ENCODE data around the gene PIGC. TPM values are rescaled to one million over a fixed set of nuclear protein-coding genes. Genes with fewer than 3 reads are reported as not detected.

The PIGC gene
- 21.6 TPM for polyA plus RNA-seq (2013, experiment 1 of 2; ENCODE audit: insufficient read length)
- polyA plus RNA-seq (2013, experiment 2 of 2; ENCODE audit: insufficient read length), result 24.4 TPM

DNA sequence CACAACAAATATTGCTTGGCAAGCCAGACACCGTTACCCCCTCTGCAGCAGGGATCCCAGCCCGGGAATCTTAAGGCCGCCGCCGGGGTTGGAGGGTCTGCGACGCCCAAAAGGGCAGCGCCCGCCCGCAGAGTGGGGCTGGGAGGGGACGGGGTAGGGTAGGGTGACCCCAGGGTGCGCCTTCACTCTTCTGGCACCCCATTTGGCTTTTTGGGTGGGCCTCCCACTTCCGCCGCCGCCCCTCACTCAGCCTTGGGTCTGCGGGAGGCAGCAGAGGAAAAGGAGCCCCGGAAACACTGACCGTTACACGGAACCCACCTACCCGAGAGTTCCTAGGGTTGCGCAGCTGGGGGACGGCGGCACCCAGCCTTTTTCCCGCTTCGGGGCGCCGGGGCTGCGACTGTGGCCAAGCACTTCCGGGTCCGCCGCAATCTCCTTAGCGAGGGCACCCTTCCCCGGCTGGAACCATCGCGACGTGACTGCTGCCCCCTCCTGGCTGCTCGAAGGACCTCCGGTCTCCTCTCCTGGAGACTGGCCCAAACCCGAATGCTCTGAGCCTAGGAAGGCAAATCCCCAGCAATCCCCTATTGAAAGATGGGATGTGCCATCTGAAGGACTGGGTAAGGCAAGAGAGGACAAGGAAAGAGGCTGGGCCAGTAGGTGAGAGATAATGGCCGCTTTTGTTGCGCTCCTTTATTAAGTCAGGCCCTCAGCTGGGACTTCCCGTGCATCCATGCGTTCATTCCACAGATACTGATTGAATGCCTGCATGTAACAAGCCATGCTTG, at the start of gene PIGC:
Gene PIGC (minus strand): TSS at position 404 of the 788 bp plus-strand sequence. CDS start 1,447 bp downstream, outside the sequence.
- DNase-seq, result peak; percentile 87

DNA sequence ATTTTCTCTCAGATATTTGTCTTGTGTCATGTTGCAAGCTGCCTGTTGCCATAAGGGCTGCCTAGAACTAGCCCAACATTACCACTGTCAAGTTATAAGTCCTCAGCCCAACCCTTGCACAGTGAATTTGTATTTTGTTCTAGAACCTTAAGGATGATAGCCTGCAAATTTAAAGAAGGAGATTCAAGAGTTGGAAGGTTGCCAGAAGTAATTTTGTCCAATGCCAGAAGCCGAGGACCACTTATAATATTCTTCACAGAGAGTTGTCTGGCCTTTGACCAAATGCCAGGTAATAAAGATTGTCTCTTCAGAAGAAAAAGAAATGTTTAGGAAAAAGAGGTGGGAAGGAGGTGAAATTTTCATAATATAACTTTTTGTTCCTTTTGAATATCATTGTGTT, 48.6 kb upstream of the PIGC start:
- no peak for DNase-seq

DNA sequence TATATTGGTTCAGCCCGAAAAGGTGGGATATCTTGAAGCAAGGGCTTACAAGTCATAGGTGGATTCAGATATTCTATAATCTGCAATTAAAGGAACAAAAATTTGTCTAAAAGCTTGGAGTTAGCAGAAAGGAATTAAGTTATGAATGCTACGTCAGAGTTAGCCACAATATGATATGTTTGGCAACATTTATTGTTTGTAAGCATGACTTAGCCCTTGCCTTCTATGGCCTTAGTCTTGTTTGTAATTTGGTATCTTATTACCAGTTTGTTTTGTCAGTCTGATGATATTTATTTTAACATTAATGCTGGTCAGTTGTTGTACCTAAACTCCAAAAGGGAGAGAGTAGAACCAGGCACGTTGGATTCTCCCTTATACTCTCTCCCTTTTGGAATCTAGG, 46.0 kb upstream of the PIGC start:
- no peak for DNase-seq

DNA sequence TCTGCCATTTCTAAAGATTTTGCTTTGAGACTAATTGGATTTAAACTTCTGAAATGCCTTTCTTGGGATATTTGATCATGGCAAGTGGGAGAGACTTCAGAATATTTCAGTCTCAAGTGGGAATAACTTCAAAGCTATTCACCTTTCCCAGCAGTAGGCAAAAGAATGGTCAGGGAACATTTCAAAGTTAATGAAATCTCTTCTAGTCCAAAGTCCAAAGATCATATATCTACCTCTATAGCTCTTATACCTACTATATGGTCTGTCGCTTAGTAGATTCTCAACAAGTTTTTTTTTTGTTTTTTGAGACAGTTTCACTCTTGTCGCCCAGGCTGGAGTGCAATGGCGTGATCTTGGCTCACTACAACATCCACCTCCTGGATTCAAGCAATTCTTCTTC, 44.5 kb upstream of the PIGC start:
- DNase-seq, result no peak

DNA sequence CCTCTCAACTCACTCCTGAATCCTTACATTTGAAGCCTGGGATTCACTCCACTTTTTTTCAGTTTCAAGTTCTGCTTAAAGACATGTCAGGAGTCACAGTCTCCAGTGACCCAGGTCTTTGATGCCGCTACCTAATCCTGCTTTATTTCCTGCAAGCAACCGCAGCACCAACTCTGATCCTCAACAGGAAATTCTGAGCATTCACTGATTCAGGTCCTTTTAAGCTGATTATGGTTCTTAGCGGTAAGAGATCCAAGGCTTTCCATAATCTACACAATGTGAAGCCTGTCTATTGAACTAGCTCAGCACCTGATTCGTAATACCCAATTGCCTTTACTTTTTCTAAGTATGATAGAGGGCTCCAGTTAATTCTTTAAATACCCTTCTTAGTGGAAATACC, 43.7 kb upstream of the PIGC start:
- no peak for DNase-seq

DNA sequence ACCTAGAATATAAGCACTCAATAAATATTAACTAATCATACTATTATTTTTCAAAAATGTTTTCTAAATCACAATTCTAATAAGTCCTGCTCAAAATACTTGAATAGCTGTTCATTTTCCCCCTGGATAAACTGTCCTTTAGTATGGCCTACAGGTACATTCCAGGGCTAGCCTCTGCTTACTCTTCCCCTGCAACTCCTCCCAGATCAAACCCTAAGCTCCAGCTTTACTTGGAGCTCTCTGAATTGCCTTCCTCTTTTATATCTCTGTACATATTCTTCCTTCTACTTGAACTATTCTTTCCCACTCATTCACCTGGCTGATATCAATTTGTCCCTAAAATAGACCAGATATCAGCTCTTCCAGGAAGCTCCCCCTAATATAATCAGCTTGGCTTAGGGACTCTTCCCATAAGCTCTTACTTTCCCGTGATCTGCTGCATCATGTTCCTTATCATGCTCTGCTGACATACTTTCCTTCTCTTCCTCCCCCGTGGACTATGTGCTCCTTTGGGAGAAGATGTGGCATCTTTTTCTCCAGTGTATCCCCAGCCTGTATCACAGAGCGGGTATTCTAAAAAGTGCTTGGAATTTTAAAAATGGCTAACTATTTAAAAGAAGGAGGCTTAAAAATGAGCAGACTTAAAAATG, 43.1 kb upstream of the PIGC start:
- no peak for DNase-seq

DNA sequence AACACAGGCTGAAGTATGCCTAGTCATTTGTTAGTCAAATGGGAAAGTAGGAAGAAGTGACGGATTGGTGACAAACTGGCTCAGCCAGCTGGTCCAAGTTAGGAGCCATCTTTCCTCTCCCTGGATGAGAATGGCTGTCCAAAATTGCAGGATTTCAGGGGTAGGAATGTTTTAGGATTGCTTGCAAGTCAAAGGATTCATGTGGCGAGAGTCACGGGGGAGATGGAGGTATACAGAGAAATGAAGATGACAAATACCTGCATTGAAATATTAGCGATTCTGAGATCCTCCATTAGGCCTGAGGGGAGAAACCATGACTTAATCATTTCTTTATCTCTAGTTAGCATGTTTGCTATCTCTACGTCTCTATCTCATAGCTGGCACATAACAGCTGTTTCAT, 41.8 kb upstream of the PIGC start:
- DNase-seq, result no peak

DNA sequence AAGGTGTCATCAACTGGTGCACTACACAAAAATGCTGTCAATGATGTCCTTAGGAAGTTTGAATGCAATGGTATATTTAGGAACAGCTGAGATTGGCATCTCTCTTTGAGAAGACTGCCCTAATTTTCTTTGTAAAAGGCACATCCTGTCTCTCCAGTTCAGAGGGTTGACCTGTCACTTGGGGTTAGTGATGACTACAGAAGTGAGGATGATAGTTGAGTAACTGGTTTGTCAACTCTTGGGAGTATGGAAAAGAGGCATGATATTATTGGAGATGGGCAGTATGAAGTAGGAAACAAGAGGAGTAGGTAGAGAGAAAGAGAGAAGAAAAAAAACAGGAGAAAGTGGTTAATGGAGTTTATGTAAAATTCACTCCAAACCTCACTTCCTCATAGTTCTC, 40.4 kb upstream of the PIGC start:
- no peak for DNase-seq

DNA sequence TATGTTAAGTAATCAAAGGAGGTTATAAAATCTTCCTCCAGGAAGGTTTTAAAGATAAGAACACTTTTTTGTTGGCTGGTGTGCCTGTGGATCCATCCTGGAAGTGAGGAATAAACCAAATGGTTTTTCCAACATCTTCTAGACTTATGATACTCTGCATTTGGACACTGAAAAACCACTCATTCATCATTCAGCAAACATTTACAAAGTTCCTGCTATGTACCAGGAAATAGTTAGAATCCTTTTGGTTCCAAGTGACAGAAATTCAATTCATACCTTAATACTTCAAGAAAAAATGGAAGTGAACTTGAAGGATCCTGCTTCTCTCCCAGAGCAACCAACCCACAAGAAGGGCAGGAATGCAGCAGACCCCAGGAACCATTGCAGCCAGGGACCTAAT, 39.6 kb upstream of the PIGC start:
- no peak for DNase-seq

DNA sequence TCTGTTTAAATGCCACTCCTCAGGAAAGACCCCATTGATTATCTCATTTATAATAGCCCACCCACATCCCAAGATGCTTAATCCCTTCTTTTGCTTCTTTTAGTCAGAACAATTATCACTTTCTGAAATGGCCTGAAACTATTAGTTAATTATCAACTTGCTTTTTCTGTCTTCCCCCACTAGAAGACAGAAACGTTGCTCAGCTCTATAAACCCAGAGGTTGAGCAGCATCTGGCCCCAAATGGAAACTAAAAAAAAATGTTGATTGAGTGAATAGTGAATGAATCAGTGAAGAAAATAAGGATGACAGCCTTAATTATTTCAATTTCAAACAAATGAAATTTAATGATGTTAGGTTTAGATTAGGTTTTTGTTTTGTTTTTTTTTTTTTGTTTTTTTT, 38.2 kb upstream of the PIGC start:
- DNase-seq, result no peak

DNA sequence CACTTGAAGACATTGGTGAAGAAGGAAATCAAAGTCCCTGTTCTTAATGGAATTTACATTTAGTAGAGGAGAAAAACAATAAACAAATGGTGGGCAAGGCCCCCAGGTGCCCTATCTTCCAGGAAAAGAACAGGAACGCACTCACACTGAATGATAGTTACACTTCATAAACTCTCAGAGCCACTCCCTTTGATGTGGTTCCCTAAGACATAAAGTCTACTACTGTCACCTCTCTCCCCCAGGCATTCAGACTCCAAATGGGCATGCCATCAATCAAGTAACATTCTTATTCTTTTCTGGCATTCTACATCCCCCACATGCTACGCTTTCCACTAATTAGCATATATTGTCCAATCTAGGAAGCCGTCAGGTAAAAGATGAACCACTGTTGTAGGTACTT, 36.6 kb upstream of the PIGC start:
- no peak for DNase-seq

DNA sequence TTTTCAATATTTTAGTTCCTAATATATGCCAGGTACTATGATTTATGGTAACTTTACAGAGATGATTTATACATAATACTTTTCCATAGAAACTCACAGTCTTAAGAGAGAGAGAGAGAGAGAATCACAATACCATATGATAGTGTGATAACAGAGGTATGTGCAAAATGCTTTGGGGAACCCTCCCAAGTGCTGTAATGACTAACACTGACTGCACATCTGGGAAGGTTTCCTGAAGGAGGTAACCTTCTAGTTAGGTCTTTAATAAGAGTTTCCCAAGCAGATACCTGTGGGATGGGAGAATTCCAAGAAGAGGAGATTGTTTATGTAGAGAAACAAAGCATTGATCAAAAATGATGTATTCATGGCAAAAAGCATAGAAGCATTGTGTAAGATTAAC, 34.6 kb upstream of the PIGC start:
- no peak for DNase-seq

DNA sequence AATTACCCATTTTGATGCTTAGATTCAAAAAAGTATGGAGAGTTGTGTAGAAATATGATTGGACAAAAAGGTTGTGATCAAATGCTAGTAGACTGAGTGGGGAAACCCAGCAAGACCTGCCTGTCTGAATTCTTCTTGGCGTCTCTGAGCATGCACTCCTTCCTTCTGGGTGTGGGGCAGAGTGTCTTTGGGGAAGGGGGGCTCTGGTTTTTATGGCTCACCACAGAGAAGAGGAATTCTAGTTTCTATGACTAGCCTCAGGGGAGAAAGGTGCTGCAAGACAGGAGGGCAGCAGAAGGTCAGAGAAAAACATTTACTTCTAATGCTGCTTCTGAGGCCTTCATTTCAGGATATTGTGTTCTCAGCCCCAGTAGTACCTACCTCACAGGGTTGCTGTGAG, 33.9 kb upstream of the PIGC start:
- DNase-seq, result no peak

DNA sequence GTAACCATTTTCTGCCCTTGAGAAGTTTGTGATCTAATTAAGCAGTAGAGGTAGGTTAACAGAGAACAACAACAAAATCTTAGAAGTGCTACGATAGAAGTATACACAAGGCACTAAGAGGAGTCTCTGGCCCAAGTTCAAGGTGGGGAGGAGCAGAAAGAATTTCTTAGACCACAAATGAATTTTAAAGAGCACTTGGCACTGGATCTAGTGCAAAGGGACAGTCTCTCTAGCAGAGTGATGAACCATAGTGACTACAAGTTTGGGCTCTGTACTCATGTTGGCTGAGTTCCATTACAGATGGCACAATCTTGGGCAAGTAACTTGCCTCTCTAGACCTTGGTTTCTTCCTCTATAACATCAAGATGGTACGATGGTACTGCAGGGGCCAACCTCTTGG, 33.3 kb upstream of the PIGC start:
- no peak for DNase-seq

DNA sequence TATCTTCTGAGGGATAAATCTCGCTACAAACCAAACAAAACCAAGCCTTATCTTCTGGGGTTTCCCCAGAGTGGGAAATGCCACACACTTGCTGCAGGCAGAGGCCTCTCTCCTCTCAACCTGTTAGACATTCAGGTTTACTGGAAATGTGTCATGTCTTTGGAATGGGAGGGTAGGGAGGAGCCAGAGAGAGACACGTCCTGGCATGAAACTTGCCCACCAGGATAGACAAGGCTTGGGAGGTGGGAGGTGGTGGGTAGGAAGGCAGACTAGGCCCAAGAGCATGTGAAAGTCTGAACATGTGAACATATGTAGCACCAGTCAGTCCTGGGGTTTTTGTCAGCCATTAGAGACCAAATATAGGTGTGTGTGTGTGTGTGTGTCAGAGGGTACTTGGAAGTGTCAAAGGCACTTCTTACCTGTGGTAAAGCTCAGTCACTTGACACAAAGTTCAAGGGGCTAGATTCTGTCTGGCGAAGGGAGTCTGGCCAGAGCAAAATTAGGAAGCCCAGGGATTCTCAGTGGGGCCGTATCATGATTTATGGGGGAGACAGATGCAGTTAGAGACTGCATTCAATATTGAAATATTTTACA, 32.4 kb upstream of the PIGC start:
- DNase-seq, result no peak

DNA sequence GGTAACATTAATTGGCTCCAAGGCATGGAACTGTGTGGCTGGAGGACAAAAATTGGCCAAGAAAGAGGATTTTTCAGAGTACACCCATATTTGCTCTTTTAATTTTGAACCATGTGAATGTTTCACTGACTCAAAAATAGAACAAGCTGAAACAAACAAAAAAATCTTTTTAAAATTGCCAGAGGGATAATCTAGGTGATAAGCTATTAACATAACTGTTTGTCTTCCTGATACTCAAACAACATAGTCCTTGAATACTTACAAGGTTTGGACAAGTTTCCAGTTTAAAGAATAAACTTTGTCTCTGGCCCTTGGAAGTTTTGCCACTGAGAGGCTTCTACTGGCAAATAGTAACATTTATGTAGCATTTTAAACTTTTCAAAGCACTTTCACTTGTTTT, 30.0 kb upstream of the PIGC start:
- DNase-seq, result no peak

DNA sequence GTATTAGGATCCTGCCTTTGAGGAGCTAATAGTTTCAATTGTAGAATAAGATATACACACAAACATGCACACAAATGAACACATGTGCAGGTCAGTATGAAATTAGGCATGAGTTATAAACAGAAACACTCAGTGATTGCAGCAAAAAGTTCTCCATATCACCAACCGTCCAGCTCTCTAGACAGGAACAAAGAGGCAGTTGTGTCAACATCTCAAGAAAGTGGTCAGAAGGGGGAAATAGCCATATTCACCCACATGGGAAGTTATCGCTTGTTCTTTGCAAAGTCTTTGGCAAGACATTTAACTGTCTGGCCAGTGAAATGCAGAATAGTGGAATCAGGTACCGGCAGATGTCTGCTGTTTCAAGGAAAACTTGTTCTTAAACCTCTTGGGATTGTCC, 29.4 kb upstream of the PIGC start:
- DNase-seq, result no peak

DNA sequence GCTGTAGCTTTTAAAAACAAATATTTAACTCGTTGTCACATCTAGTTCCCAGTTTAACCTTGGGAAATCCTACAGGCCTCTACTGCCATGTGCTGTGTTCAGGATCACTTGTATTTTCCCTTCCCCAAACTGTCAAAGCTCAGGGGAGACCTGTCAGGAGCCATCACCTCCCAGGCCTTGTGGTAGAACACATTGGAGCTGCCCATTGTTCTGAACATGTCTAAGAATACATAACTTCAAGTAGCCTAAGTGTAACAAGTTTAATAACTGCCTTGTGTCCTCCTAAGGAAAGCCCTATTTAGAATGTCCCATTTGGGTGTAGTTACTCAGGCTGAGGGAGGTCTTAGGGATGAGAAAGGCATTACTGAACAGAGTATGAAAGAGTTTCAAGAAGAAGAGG, 28.6 kb upstream of the PIGC start:
- no peak for DNase-seq

DNA sequence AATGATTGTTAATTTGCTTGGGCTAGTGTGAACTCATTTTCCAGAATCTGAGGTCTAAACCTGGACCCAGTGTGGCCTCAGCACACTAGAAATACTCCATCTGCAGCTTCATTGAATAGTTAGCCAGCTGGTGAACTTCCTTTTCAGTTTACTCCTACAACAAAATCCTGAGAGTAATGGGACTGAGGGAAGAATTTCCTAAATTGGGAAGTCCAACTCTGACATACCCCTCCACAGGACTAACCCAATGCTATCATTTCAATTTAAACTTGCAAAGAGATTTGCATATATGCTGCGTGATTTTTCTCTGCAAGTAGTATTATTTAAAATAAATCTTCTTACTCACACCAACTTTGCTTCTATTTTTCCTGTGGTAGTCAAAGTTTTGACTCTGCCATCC, 27.8 kb upstream of the PIGC start:
- no peak for DNase-seq

DNA sequence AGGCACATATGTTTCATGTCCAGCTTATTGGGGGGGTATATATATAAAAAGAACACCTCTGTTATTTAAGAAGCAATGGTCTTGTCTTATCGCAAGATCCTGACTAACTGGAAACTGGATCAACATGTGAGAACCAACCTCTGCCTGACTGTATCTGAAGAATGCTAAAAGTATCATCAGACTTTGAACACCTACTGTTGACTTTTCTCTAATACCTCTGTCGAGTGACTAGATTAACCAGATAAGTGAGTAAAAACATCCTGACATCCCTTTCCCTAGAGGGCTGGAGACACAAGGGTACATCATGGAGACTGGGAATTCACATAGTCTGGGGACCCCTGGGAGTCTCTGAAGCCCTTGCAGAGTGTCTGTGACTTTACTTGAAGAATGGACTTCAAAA, 26.3 kb upstream of the PIGC start:
- no peak for DNase-seq

DNA sequence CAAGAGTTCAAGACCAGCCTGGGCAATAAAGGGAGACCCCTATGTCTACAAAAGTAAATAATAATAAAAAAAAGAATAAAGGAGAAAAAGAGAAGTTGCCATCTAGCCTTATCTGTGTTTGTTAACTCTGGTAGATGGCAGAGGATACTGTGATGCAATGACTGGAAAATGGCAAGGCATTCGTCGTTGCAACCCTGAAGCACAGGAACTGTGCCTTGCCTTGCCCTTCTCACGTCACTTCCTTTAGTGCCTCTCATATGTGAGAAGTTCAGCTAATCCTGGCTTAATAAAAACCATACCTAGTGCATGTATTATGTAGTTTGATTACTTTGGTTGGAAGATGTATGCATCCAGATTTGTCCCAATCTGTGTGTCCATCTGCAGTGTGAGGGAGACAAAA, 25.8 kb upstream of the PIGC start:
- DNase-seq, result no peak

DNA sequence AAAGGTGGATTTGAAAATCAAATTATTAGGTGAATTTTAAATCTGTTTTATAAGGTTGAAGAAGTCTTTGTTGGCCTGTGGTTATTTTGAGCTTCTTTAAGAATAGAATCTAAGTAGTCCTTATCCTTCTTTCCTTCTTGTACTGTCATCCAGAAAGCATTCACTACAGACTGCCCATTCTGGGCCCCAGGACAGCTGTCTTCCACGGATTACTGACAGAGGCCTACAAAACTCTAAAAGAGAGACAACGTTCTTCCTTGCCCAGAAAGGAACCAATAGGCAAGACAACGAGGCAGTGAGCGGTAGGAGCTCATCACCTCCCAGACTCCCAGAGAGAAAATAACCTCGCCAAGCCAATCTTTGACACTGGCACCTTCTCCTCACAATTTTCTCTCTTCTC, 24.4 kb upstream of the PIGC start:
- DNase-seq, result no peak

DNA sequence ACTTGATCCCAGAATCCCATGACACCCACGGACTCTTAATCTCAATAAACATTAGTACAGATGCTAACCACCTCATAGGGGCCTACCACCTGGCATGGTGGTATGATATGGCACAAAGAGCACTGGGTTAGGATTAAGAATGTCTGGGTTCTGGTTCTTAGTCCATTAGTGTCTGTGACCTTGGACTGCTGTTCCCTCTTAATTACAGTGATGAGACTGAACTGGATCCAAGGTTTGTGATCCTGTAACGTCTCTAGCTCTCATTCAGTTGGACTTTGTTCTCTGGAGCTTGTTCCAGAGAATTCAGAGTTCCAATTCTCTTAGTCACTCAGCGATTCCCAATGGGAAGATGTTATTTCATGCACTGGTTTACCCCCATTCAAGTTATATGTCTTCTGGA, 23.6 kb upstream of the PIGC start:
- no peak for DNase-seq

DNA sequence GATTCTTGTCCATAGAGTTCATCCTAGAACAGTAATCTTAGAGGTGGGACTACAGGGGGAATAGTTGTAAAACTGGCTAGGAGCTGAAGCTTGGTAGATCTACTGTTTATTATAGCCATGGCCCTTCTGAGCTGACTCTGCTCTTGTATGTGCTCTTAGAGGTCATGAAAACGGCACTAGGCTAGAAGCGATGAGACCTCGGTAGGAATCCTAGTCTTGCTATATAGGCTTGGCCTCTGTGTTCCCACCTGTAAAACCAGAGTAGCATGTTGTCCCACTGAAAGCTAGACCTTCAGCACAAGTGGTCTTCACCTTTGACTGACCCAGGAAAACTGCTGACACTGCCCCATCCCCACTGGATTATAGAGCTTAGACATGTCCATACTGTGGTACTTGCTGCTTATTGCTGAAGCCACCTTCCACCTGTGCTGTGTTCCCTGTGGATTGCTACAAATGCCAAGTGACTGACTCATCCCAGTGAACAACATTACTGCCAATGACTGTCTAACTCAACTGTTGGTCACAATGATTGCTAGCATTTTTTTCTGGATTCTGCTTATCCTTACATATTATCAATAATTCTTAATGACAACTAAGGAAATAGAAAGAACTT, 23.0 kb upstream of the PIGC start:
- DNase-seq, result no peak
